CD4-positive, alpha-beta T cell treated with Interleukin-21 for 1 hour (primary cell): ENCODE measurements around the gene LONRF2.

ENCODE experiments used
- DNase-seq: peaks from one replicate; pipeline ENCODE4 v3.0.0-alpha.2; 2020

LONRF2 gene

DNA sequence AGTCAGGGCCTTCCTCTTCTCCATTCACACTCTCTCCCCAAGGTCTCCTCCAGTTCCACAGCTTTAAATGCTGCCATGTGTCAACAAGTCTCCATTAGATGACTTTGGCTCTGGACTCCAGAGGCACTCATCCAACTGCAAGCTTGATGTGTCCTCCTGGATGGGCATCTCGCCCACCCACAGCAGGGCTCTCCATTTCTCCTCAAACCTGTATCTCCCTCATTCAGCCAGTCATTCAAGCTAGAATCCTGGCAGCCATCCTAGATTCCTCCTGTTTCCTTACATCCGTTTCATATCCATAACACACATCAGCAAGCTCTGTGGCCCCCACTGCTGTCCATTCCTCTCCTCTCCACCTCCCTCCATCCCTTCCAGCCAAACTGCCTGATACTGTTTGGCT is 91.5 kb downstream of the LONRF2 start:
- no peak for DNase-seq

DNA sequence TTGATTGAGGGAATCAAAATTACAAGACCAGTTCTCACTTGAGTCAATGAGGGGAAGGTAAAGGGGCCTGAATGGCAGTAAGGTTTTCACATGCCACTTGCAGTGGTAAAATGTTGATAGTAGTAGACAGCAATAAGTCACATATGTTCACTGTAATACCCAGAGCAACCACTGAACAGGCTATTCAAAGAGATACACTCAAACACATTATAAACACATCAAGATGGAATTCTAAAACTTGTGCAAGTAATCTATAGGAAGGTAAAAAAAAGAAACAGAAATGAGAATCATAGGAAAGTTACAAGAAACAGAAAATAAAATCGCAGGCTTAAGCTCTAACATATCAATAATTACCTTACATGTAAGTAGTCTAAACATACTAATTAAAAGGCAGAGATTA is 93.3 kb downstream of the LONRF2 start:
- DNase-seq: no peak

DNA sequence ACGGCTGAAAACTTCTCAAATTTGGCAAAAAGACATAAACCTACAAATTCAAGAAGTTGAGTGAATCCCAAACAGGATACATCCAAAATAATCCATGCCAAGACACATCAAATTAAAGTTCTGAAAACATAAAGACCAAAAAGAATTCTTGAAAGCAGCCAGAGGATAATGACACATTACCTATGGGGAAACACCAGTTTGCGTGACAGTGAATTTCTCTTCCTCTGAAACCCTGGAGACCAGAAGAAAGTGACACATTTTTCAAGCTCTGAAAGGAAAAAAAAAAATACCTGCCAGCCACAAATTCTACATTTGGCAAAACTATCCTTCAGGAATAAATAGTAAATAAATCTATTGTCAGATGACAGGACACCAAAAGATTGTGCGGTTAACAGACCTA is 93.9 kb downstream of the LONRF2 start:
- no peak for DNase-seq

DNA sequence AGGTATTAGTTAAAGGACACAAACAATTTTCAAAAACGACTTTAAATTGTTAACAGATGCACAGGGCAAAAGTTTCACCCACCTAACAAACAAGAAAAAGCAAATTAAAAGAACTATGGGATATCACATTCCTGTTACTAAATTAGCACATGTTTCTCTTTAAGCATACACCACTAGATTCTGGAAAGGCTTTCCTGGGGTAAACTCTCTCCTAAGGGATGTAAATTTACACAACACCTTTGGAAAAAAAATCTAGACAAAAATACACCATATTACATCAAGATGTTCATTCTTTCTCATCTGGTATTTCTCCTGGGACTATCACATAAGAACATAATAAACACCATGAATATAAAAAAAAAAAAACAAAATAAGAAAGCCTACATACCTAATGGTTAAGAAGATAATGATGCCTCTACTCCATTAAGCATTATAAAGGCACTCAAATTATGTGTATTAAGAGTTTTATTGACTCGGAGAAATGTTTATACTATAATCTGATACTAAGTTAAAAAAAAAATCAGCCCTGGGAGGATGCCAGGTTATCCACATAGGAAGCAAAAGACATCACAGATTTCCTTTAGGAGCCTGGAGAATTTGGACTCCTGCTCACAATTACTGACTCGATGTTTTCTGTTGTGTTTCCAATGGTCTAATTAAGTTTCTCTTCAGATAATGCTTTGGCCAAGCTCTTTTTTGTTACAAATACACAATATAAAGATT is 97.2 kb downstream of the LONRF2 start:
- DNase-seq: no peak

DNA sequence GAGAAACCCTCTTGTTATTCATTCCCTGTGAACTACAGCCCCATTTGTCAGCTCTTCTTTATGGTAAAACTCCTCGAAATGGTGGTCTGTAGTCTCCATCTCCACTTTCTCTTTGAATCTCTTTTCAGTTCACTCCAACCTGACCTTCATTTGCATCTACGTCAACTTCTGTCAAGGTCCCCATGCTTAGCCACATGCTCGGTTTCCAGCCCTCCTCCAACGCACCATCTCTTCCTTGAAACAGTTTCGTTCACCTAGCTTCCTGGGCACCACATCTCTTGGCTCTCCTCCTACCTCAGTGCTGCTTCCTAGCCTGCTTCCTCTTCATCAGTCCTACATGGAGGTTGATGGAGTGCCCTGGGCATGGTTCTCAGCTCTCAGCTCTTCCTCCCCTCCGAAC is 98.8 kb downstream of the LONRF2 start:
- DNase-seq: no peak
